PC-3 (cell line): ENCODE results near the gene LRRC37A. TPM values are rescaled to one million over a fixed set of nuclear protein-coding genes. Genes with fewer than 3 reads are reported as not detected.
A peak's percentile ranks its signal among the peaks of the same experiment; 100 is the strongest.

Experiments used
- ATAC-seq: fragments of 200-7000 bp; cut with Tn5 transposase; 2 replicates; pipeline ENCODE4 v1.9.1; 2020; ENCODE audit warnings: mild to moderate bottlenecking, moderate library complexity
- BruUV-seq: library from RNA; stranded (reverse); fragments of 400-500 nt; replicated peaks from 2 replicates; lab custom pipeline; 2021; lab: Mats Ljungman, UMichigan
- CTCF ChIA-PET: fragments of 300-600 bp; sonication (Branson Sonifier 250); formaldehyde crosslinking; loops from one replicate; lab custom pipeline; 2022; ENCODE audit warnings: antibody characterized with exemption; lab: Charles Lee
- POLR2A ChIA-PET: fragments of 300-600 bp; sonication (Branson Sonifier 250); formaldehyde crosslinking; loops from one replicate; lab custom pipeline; 2022; ENCODE audit warnings: antibody characterized with exemption; ENCODE audit not compliant: unreplicated experiment; lab: Charles Lee
- DNase-seq: peaks from one replicate; pipeline ENCODE4 v3.0.0-alpha.2; 2015
- H2AFZ ChIP-seq: fragments of 300-600 bp; sonication (generic); 2 replicates; pipeline ENCODE4 v1.6.0; 2016; ENCODE audit warnings: antibody characterized with exemption, low read length
- H3F3A ChIP-seq: fragments of 300-600 bp; sonication (generic); one replicate; pipeline ENCODE4 v1.6.0; 2017; ENCODE audit warnings: antibody characterized with exemption, low read length, control low read depth, mild to moderate bottlenecking; ENCODE audit not compliant: unreplicated experiment
- H3K27ac ChIP-seq: fragments of 300-600 bp; sonication (generic); 2 replicates; pipeline ENCODE4 v1.5.1; 2016; ENCODE audit warnings: mild to moderate bottlenecking, low read length
- H3K27me3 ChIP-seq: fragments of 300-600 bp; sonication (generic); 2 replicates; pipeline ENCODE4 v1.6.1; 2016; ENCODE audit warnings: low read length, mixed read lengths
- H3K36me3 ChIP-seq: fragments of 300-600 bp; sonication (generic); 2 replicates; pipeline ENCODE4 v1.6.1; 2016; ENCODE audit warnings: low read depth, mixed run types, low read length, mixed read lengths
- H3K4me1 ChIP-seq: fragments of 300-600 bp; sonication (generic); 2 replicates; pipeline ENCODE4 v1.5.1; 2016; ENCODE audit warnings: low read length; ENCODE audit not compliant: insufficient read depth
- H3K4me2 ChIP-seq: fragments of 300-600 bp; sonication (generic); 2 replicates; pipeline ENCODE4 v1.6.0; 2016; ENCODE audit warnings: low read length
- H3K4me3 ChIP-seq: fragments of 300-600 bp; sonication (generic); 2 replicates; pipeline ENCODE4 v1.5.1; 2016; ENCODE audit warnings: mild to moderate bottlenecking, low read length, mixed read lengths
- H3K79me2 ChIP-seq: fragments of 300-600 bp; sonication (generic); 2 replicates; pipeline ENCODE4 v1.6.1; 2017; ENCODE audit warnings: low read length, mixed read lengths
- H3K9ac ChIP-seq: fragments of 300-600 bp; sonication (generic); 2 replicates; pipeline ENCODE4 v1.6.0; 2016; ENCODE audit warnings: mild to moderate bottlenecking, low read length
- H3K9me2 ChIP-seq: fragments of 300-600 bp; sonication (generic); replicated peaks from 2 replicates; pipeline ENCODE4 v1.6.1; 2016; ENCODE audit warnings: mixed run types, low read length, mixed read lengths
- H3K9me3 ChIP-seq: fragments of 300-600 bp; sonication (generic); 2 replicates; pipeline ENCODE4 v1.6.1; 2016; ENCODE audit warnings: low read length, mixed read lengths
- H4K20me1 ChIP-seq: fragments of 300-600 bp; sonication (generic); 2 replicates; pipeline ENCODE4 v1.6.1; 2016; ENCODE audit warnings: low read length, mixed read lengths
- EZH2 ChIP-seq: fragments of 300-600 bp; sonication (generic); IDR thresholded peaks from one replicate; pipeline ENCODE4 v1.6.1; 2017; ENCODE audit warnings: antibody characterized with exemption, mild to moderate bottlenecking, low read length; ENCODE audit not compliant: unreplicated experiment
- EZH2phosphoT487 ChIP-seq: fragments of 300-600 bp; sonication (generic); IDR thresholded peaks from 2 replicates; pipeline ENCODE4 v1.6.1; 2018; ENCODE audit warnings: mild to moderate bottlenecking, antibody characterized with exemption, low read length, borderline replicate concordance
- intact Hi-C: fragments of 100-400 bp; cut with micrococcal nuclease; formaldehyde crosslinking; loops from 2 replicates; pipeline ENCODE4 v1.9.0; 2023
- total RNA-seq: library from RNA; depleted of rRNA; stranded (reverse); fragments of >200 nt; gene quantifications from 2 replicates; pipeline ENCODE4 v1.2.3, GENCODE V29; 2014
- TF ChIP-seq, protein P1 (sequence below): fragments of 300-600 bp; sonication (generic); conservative IDR thresholded peaks from 2 replicates; pipeline ENCODE4 v1.5.1; 2017; ENCODE audit warnings: antibody characterized with exemption, low read depth, mild to moderate bottlenecking, low read length

Gene LRRC37A
- total RNA-seq, 1 experiment from 2014 or later, result 1.1 TPM

DNA sequence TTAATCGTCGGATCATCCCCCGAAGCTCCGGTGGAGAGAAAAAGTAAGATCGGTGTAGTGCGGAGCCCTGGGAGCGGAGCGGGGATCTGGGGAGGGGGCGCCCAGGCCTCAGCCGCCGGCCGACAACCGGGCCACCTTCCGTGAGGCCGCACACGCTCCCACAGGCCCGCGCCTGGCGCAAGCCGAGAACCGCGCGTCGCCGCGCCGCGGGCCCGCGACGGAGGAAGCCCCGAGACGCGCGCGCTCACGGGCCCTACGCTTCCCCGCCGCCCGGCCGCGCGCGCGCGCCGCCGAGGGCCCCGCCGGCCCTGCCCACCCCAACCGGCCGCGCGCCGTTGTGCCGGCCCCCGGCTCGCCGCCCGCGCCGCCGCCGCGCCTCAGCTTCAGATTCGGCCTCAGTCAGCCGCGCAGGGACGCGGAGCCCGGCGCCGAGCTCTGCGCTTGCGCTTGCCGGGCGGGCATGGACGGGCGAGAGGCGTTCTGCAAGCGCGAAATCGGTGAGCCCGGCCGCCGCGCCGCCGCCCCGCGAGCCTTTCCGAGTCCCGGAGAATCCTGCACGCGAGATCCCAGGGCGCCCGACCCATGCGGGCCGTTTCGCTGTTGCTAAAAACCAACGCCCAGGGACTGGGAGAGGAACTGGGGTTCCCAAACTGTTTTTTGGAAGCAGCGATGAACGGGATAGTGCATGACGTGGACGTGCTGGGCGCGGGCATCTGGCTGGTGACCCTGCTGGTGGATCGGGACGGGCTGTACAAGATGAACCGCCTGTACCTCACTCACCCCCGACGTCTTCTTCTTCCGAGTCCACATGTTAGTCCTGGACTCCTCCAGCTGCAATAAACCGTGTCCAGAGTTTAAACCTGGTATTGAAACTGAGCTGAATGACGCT lies 28.0 kb upstream of the LRRC37A start:
- Histone ChIP-seq H3K4me1 (peaks cover 41% of the 10 kb centered on the region), H3K4me2 (peak overlapping the region; percentile 97), H3K27ac (peak overlapping the region; percentile 64), H3K9me3 (no peaks in the 10 kb centered on the region), H3K4me3 (peak overlapping the region; percentile 84), H3K9me2 (no peaks in the 10 kb centered on the region), H3K36me3 (no peaks in the 10 kb centered on the region), H3K27me3 (no peaks in the 10 kb centered on the region), H3K79me2 (no peaks in the 10 kb centered on the region), H3F3A (no peaks in the 10 kb centered on the region), H2AFZ (peak overlapping the region; percentile 90), H3K9ac (peak overlapping the region; percentile 76), H4K20me1 (no peaks in the 10 kb centered on the region)
- BruUV-seq, result TSS peak; percentile 85
- POLR2A ChIA-PET, result interaction anchor here (0.6 kb wide), 1 partner anchor 1106 kb away, joined by 8 read pairs; no protein-coding TSS in a partner anchor
- TF ChIP-seq EZH2, result no peak
- no peak for TF ChIP-seq EZH2phosphoT487
- TF ChIP-seq, protein P1, sequence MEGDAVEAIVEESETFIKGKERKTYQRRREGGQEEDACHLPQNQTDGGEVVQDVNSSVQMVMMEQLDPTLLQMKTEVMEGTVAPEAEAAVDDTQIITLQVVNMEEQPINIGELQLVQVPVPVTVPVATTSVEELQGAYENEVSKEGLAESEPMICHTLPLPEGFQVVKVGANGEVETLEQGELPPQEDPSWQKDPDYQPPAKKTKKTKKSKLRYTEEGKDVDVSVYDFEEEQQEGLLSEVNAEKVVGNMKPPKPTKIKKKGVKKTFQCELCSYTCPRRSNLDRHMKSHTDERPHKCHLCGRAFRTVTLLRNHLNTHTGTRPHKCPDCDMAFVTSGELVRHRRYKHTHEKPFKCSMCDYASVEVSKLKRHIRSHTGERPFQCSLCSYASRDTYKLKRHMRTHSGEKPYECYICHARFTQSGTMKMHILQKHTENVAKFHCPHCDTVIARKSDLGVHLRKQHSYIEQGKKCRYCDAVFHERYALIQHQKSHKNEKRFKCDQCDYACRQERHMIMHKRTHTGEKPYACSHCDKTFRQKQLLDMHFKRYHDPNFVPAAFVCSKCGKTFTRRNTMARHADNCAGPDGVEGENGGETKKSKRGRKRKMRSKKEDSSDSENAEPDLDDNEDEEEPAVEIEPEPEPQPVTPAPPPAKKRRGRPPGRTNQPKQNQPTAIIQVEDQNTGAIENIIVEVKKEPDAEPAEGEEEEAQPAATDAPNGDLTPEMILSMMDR, result no peak
- DNase-seq (peak; percentile 95), ATAC-seq (peak; percentile 86)
- intact Hi-C loops, result no loop called here
- CTCF ChIA-PET, result interaction anchor here (0.6 to 1.1 kb wide), 3 partner anchors 20 to 682 kb away, joined by 3 to 6 read pairs (median 4); partner anchors contain the start of gene KANSL1

DNA sequence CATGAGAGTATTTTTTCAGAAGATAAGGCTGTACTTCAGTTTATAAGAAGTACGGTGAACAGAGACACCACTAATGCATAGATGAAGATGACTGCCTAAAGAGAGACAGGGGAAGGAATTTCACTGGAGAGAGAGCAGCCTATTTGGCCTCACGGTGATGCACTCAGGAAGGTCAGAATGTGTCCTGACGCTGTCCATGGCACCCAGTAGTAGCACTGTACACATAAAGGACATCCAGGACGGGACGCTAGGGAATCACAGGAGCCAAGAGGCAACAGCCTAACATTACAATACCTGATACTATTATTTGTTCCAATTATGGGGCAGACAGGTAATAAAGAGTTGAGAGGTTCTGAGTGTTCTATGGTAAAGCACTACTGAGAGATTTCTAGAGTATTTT lies 24.9 kb upstream of the LRRC37A start:
- Histone ChIP-seq H3K27me3 (no peaks in the 10 kb centered on the region), H3K79me2 (no peaks in the 10 kb centered on the region), H2AFZ (no peak overlapping the region), H3K27ac (no peak overlapping the region), H3K9ac (no peak overlapping the region), H4K20me1 (no peaks in the 10 kb centered on the region), H3F3A (no peaks in the 10 kb centered on the region), H3K36me3 (no peaks in the 10 kb centered on the region), H3K9me2 (no peaks in the 10 kb centered on the region), H3K9me3 (no peaks in the 10 kb centered on the region), H3K4me3 (no peak overlapping the region), H3K4me2 (no peak overlapping the region), H3K4me1 (peaks cover 15% of the 10 kb centered on the region)
- intact Hi-C loops, result no loop called here
- TF ChIP-seq EZH2 (no peak), EZH2phosphoT487 (no peak)
- TF ChIP-seq, protein P1, result no peak
- BruUV-seq, result no TSS peak
- DNase-seq (no peak), ATAC-seq (no peak)
- ChIA-PET POLR2A (no interaction called here), CTCF (no interaction called here)
